Loucy (cell line): ENCODE measurements around the gene INSYN1.

Experiments used
- H2AFZ ChIP-seq: fragments of 200-600 bp; sonication (generic); 2 replicates; pipeline ENCODE4 v1.6.0; 2016; ENCODE audit warnings: antibody characterized with exemption, mild to moderate bottlenecking, low read length, moderate library complexity
- H3F3A ChIP-seq: fragments of 200-600 bp; 2 replicates; pipeline ENCODE4 v1.6.0; 2016; ENCODE audit warnings: antibody characterized with exemption, low read depth, mild to moderate bottlenecking
- H3K27me3 ChIP-seq: fragments of 200-600 bp; sonication (generic); 2 replicates; pipeline ENCODE4 v1.6.1; 2014; ENCODE audit warnings: low read length, mild to moderate bottlenecking; ENCODE audit not compliant: insufficient read depth, poor library complexity, severe bottlenecking
- H3K36me3 ChIP-seq: fragments of 200-600 bp; sonication (generic); 2 replicates; pipeline ENCODE4 v1.6.1; 2016; ENCODE audit warnings: low read length; ENCODE audit not compliant: insufficient read depth
- H3K4me1 ChIP-seq: fragments of 200-600 bp; sonication (generic); 2 replicates; pipeline ENCODE4 v1.5.1; 2014; ENCODE audit warnings: low read length, mild to moderate bottlenecking; ENCODE audit not compliant: insufficient read depth, poor library complexity, severe bottlenecking
- H3K4me2 ChIP-seq: fragments of 200-600 bp; sonication (generic); 2 replicates; pipeline ENCODE4 v1.6.0; 2014; ENCODE audit warnings: antibody characterized with exemption, low read length, low read depth, mild to moderate bottlenecking; ENCODE audit not compliant: poor library complexity, severe bottlenecking
- H3K4me3 ChIP-seq: fragments of 200-600 bp; sonication (generic); 2 replicates; pipeline ENCODE4 v1.5.1; 2014; ENCODE audit warnings: low read length, mild to moderate bottlenecking, mixed read lengths; ENCODE audit not compliant: poor library complexity, severe bottlenecking
- H3K79me2 ChIP-seq: fragments of 200-600 bp; sonication (generic); 2 replicates; pipeline ENCODE4 v1.6.1; 2014; ENCODE audit warnings: low read length; ENCODE audit not compliant: insufficient read depth
- H3K9ac ChIP-seq: fragments of 200-600 bp; sonication (generic); 2 replicates; pipeline ENCODE4 v1.6.0; 2014; ENCODE audit warnings: mild to moderate bottlenecking, low read depth, low read length, moderate library complexity; ENCODE audit not compliant: poor library complexity, severe bottlenecking
- H3K9me2 ChIP-seq: fragments of 200-600 bp; sonication (generic); replicated peaks from 2 replicates; pipeline ENCODE4 v1.6.1; 2016; ENCODE audit warnings: low read depth, low read length, mixed read lengths
- H3K9me3 ChIP-seq: fragments of 200-600 bp; sonication (generic); 2 replicates; pipeline ENCODE4 v1.6.1; 2014; ENCODE audit warnings: mild to moderate bottlenecking, antibody characterized with exemption, low read length, low read depth; ENCODE audit not compliant: insufficient read depth
- H4K20me1 ChIP-seq: fragments of 200-600 bp; sonication (generic); 2 replicates; pipeline ENCODE4 v1.6.0; 2014; ENCODE audit warnings: antibody characterized with exemption, low read length, mild to moderate bottlenecking; ENCODE audit not compliant: insufficient read depth, poor library complexity, severe bottlenecking
- EZH2phosphoT487 ChIP-seq: fragments of 200-600 bp; IDR thresholded peaks from 2 replicates; pipeline ENCODE4 v1.6.1; 2018; ENCODE audit warnings: antibody characterized with exemption, mild to moderate bottlenecking, moderate library complexity, borderline replicate concordance
- TF ChIP-seq, protein P1 (sequence below): fragments of 200-600 bp; sonication (generic); conservative IDR thresholded peaks from 2 replicates; pipeline ENCODE4 v1.5.1; 2014; ENCODE audit warnings: mild to moderate bottlenecking, antibody characterized with exemption, low read length

Gene INSYN1

DNA sequence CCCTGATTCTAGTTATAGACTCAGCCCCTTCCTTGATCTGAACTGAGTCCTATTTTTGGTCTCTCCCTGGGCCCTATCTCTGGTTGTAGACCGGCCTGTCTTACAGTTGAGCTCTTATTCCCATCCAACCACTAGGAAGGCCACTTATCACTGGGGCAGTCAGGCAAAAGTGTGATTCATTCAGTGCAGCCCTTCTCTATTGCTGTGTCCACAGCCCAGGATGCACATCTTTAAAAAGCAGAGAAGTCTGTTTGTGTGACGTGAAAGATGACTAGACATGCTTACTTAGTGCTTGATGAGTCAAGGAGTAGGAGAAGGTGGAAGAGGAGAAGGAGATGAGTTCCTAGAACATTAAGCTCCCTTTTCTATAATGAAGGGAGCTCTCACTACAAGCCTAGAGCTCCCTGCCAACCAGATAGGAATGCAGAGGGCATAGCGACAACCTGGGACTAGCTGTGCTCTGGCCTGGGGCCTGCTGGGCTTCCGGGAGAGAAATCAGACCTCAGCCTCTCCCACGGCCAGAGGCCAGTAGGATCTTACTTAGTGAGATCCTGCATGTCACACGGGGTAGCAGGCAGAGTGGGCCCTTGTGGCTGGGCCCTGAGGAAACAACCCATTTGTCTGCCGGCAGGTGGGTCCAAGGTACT, 25.7 kb downstream of the INSYN1 start:
- H3K9ac ChIP-seq, result no peak overlapping the region
- H3K9me3 ChIP-seq, result no peaks in the 10 kb centered on the region
- no peaks in the 10 kb centered on the region for H3F3A ChIP-seq
- H2AFZ ChIP-seq, result no peak overlapping the region
- H3K4me2 ChIP-seq, result no peak overlapping the region
- no peaks in the 10 kb centered on the region for H3K27me3 ChIP-seq
- no peak overlapping the region for H3K4me3 ChIP-seq
- no peak for TF ChIP-seq EZH2phosphoT487
- TF ChIP-seq, protein P1, sequence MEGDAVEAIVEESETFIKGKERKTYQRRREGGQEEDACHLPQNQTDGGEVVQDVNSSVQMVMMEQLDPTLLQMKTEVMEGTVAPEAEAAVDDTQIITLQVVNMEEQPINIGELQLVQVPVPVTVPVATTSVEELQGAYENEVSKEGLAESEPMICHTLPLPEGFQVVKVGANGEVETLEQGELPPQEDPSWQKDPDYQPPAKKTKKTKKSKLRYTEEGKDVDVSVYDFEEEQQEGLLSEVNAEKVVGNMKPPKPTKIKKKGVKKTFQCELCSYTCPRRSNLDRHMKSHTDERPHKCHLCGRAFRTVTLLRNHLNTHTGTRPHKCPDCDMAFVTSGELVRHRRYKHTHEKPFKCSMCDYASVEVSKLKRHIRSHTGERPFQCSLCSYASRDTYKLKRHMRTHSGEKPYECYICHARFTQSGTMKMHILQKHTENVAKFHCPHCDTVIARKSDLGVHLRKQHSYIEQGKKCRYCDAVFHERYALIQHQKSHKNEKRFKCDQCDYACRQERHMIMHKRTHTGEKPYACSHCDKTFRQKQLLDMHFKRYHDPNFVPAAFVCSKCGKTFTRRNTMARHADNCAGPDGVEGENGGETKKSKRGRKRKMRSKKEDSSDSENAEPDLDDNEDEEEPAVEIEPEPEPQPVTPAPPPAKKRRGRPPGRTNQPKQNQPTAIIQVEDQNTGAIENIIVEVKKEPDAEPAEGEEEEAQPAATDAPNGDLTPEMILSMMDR, result no peak
- no peaks in the 10 kb centered on the region for H4K20me1 ChIP-seq
- no peaks in the 10 kb centered on the region for H3K9me2 ChIP-seq
- H3K4me1 ChIP-seq, result no peaks in the 10 kb centered on the region
- no peaks in the 10 kb centered on the region for H3K79me2 ChIP-seq
- no peaks in the 10 kb centered on the region for H3K36me3 ChIP-seq

DNA sequence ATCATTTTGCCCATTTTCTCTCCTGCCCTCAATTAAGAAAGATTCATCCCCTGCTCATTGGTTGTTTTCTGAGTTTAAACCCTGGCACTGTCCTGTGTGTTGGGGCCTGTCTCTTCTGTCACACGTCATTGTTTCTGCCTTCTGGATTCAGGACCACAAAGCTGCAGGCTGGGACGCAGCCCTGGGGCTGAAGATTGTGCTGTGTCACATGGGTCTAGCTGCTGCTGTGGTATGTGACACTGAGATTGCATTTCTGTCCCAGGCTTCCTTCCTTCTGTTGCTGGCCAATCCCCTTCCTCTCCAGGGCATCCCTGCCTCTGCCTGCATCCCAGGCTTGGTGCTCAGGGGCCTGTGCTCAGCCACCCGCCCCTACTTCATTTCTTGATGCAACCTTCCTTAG, 28.9 kb downstream of the INSYN1 start:
- Histone ChIP-seq H3K9ac (no peak overlapping the region), H3K9me2 (no peaks in the 10 kb centered on the region), H3K79me2 (no peaks in the 10 kb centered on the region), H4K20me1 (no peaks in the 10 kb centered on the region), H3K27me3 (no peaks in the 10 kb centered on the region), H3K4me3 (no peak overlapping the region), H3F3A (no peaks in the 10 kb centered on the region), H3K4me2 (no peak overlapping the region), H2AFZ (no peak overlapping the region), H3K36me3 (no peaks in the 10 kb centered on the region), H3K9me3 (no peaks in the 10 kb centered on the region), H3K4me1 (peaks cover 7% of the 10 kb centered on the region)
- no peak for TF ChIP-seq EZH2phosphoT487
- TF ChIP-seq, protein P1, result no peak

DNA sequence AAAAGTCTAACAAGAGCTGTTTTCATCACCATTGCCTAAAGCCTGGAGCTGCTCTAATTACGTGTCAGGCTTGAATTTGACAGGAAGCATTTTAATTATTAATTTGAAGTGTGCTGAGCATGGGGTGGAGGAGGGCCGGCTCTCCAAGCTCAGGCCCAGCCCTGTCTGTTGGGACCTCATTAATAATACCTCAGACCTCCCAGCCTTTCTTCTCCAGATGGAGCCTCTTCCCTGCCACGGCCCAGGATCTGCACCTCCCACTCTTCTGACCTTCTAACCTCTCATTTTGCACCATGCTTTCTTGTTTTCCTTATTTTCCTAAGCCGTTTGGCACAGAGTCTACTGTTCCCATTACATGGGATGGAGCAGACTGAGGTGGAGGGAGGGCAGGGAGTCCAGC, 30.0 kb downstream of the INSYN1 start:
- TF ChIP-seq EZH2phosphoT487, result no peak
- TF ChIP-seq, protein P1, result no peak
- Histone ChIP-seq H2AFZ (no peak overlapping the region), H3K4me1 (peaks cover 7% of the 10 kb centered on the region), H3K27me3 (no peaks in the 10 kb centered on the region), H3K79me2 (no peaks in the 10 kb centered on the region), H3F3A (no peaks in the 10 kb centered on the region), H3K9ac (no peak overlapping the region), H3K36me3 (no peaks in the 10 kb centered on the region), H3K9me3 (no peaks in the 10 kb centered on the region), H4K20me1 (no peaks in the 10 kb centered on the region), H3K4me2 (no peak overlapping the region), H3K4me3 (no peak overlapping the region), H3K9me2 (no peaks in the 10 kb centered on the region)
